Occipital lobe (tissue), 2 donors: ENCODE results near the gene ASCL4. TPM values are rescaled to one million over a fixed set of nuclear protein-coding genes. Genes with fewer than 3 reads are reported as not detected.
A peak's percentile ranks its signal among the peaks of the same experiment; 100 is the strongest.

Experiments used
- DNase-seq: peaks from one replicate; lab custom pipeline; 2025; lab: John Stamatoyannopoulos, UW
- total RNA-seq: library from RNA; depleted of rRNA; stranded (reverse); fragments of >200 nt; gene quantifications from one replicate; pipeline ENCODE4 v1.2.3, GENCODE V29; 2014

ASCL4 gene
- total RNA-seq, 1 donor from 2014 or later: not detected

DNA sequence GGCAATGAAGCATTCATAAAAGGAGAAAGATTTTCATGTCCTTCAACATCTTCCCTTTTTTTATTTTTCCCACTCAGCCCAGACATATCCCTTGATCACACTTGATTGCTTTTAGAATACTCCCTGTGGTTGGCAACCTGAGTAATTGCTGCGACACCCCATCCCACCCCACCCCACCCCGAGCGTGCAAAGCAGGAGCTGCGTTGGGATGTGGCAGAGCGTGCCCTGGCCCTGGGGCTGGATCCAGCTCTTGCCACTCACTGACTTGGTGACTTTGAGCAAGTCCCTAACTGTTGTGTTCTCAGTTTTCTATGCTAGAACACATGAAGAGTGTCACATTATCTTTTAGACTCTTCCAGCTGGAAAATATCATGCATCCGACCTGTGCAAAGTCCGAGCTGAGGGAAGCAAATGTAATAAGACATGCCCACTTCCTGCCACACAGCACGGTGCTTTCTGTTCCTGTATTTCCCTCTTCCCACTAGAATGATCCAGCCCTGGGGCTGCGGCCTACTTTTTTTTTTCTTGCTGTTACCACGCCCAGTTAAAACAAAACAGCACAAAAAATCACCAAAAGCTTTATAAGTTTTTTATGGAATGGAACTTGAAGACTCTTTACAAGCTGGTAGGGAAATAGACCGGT, 4.0 kb downstream of the ASCL4 start:
- no peak for DNase-seq

DNA sequence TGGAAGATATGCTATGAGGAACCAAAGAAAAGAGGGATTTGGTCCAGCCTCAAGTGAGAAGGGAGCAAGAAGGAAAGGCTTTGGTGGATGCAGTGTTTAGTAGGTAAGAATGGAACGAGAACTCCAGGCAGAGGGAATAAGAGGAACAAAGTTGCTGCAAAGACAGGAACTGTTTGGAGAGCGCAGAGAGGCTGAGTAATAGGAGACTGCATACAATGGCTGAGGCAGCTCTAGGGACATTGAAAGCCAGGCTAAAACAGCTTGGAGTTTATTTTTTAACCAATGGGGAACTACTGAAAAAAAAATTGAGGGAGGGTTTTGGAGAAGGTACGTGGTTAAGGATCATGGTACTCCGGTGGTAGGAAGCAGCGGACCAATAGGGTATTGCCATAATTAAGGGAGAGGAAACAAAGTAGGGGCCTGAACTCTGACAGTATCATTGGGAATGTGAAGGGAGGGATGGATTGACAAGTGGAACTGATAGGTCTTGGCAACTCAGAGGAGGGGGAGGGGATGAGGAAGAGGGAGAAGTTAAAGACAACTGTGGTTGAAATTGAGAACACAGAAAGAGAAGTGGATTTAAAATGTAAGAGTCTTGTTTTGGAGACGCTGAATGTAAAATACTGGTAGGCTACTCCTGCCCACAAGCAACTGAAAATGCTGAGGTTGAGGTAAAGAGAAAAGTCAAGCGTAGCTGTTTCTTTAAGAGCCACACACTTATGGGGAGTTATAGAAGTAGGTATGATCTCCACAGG, 4.8 kb downstream of the ASCL4 start:
- no peak for DNase-seq

DNA sequence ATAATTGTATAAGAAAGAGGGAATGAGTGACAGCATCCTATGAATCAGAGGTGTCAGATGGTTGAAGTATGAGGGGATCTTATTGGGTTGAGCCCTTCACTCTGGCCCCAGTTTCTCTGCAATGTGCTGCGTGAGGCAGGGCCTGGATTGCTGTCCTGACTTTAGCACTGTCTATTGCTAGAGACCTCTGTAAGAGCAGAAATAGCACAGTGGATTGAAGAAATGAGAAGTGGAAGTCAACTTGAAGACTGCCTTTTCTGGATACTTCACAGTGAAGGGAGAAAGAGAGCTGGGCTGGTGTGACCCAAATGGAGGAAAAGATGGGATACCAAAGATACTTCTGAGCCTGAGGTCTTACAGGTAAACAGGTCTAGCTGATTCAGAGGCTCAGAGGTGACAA, 5.8 kb downstream of the ASCL4 start:
- DNase-seq: no peak

DNA sequence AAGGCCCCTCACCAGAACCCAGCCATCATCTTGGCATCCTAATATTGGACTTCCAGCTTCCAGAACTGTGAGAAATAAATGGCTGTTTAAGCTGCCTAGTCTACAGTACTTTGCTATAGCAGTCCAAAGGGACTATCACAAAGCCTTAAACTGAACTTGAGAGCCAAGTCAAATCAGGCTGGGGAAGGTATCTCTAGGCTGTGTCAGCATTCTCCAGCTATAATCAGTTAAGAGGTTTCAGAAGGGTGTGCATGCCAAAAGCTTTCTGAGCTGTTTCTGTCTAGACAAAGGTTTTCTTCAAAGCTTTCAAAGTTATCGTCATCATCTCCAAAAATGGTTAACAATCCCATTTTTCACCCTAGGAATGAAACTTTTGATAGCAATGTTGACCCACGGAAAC, 7.6 kb downstream of the ASCL4 start:
- no peak for DNase-seq

DNA sequence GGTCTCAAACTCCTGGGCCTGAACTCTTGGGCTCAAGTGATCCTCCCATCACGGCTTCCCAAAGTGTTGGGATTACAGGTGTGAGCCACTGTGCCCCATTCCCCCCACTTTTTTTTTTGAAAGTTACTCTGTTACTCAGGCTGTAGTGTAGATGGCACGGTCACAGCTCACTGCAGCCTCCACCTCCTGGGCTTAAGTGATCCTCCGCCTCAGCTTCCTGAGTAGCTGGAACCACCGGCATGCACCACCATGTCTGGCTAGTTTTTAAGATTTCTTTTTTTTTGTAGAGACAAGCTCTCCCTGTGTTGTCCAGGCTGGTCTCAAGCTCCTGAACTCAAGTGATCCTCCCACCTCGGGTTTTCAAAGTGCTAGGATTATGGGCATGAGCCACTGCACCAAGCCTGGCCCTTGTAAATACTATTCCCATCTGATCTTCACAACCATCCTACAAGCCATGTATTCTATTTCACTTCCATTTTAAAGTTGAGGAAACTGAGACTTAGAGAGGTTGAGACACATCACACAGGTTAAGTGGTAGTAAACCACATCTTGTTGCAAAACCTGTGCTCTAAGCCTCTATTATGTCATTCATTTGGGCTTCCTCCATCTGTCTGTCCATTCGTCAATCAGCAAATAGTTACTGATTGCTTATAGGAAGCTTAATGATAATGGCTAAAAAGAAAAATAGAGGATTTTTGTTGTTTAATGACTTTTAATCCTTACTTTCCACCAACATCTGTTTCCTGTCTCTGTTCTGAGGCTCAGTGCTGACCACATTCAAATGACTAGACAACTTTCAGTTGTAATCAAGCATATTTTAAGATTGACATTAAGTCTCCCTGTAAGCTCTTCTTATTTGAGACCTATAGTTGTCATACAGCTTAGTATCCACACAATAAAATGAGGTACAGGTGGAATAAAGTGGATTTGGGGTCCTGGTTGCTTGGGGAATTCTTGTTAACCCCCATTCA, 9.2 kb downstream of the ASCL4 start:
- no peak for DNase-seq

DNA sequence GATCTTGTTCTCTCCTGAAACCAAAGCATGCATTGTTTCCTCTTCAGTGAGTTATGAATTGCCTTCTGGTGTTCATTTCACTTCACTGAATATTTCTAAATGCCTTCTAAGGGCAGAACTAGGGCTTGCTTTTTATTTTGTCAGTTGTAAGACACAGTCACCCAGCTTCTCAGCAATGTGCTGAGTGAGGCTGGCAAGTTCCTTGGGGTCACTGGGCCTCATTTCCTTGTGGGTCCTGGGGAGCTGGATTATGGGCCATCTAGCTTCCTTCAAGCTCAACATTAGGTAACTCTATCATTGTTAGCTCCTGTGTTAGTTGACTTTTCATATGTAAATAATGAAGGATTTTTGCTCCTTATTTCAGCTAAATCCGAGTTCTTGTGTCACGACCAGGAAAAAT, 13.8 kb downstream of the ASCL4 start:
- DNase-seq: no peak

DNA sequence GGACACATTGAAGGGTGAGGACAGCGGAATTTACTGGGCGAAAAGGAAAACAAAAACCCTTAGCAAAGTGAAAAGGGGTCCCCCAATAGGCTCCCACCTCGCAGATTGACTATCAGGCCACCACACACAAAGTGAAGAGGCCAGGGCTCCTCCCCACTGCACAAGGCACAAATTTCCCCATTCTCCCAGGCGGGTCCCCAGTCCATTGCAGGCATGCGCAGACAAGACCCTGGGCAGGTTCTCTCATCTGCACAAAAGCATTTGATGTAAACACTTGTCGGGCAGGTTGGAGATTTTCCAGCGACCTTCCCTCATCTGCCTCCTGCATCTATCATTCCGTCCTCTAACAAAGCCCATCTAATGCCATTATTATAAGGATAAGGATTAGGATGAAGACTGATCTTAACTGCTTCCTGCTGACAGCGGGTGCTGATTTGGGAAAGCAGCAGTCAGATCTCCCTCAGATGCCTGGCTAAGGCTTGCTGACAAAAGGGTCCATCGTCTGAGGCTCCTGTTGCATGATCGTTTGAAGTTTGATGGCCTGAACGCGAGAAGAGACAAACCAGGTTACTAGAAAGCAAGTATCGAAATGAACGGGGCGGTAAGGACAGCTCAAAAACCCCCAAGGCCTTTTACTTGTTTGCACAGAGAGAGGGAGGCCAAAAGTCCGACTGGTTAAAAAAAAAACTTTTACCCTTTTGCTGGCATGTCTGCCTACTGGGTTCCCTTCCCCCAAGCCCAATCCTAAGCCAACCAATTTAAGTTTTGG, 14.4 kb downstream of the ASCL4 start:
- DNase-seq: no peak

DNA sequence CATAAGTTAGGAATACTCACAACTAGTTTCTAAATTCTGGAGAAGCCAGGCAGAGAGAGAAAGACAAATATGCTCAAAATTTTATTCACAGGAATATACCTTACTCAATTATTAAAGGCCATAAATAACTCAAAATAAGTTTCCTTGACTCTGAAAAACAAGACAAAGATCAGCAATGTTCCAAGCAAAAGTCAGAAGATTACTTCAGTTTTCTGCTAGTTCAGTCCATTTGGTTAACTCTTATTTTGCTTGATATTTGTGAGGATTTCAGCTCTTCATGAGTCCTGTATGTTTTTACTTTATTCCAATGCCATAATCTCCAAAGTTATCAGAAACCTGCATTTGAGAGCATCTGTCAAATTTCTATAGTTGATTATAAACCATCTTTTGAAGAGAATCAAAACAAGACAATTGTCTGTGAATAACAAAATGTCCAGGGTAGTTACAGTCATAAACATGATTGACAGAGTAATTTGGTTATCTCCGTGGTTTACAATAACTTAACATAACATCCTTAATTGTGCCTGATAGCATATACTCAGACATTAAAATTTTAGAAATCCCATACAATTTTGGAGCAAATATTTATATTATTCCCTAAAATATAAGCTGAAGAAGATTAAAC, 17.1 kb downstream of the ASCL4 start:
- DNase-seq: no peak

DNA sequence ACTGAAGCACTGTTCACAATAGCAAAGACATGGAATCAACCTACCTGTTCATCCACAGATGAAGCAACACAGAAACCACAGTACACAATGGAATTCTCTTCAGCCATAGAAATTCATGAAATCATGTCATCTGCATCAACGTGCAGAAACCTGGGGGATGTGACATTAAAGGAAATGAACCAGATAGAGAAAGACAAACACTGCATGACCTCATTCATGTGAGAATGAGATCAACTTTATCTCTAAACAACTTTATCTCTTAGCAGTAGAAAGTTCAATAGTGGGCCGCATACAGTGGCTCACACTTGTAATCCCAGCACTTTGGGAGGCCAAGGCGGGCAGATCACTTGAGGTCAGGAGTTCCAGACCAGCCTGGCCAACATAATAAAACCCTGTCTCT, 19.9 kb downstream of the ASCL4 start:
- DNase-seq: no peak

DNA sequence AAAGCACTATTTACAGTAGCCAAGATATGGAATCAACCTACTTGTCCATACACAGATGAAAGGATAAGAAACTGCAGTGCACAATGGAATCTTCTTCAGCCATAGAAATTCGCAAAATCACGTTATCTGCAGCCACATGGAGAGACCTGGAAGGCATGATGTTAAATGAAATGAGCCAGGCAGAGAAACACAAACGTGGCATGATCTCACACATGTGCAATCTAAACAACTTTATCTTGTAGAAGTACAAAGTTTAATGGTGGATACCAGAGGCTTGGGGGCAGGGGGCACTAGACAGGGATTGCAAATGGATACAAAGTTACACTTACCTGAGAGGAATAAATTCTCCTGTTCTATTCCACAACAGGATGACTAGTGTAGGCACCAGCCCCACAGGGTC, 24.1 kb downstream of the ASCL4 start:
- no peak for DNase-seq

DNA sequence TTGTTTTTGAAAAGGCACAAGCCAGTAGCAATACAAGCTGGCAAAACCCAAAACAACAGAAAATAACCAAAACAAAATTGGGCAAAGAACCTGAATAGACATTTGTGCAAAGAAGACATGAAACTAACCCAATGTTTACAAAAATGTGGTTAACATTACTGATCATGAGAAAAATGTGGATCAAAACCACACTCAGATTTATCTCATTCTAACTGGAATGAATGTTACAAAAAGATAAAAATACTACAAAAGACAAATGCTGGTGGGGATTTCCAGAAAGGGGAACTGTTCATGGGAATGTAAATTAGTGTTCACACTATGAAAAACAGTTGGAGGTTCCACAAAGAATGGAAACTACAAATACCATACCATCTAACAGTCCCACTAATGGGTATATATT, 26.6 kb downstream of the ASCL4 start:
- no peak for DNase-seq

DNA sequence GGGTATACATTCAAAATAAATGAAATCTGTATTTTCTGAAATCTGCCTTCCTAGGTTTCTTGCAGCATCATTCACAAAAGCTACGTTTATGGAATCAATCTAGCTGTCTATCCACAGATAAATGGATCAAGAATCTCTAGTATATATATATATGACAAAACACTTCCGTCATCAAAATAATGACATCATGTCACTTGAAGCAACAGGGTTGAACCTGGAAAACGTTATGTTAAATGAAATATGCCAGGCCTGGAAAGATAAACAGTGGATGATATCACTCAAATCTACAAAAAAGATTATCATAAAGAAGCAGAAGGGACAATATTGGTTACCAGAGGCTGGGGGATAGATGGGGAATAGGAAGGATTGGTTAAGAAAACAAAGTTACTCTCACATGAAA, 28.6 kb downstream of the ASCL4 start:
- no peak for DNase-seq

DNA sequence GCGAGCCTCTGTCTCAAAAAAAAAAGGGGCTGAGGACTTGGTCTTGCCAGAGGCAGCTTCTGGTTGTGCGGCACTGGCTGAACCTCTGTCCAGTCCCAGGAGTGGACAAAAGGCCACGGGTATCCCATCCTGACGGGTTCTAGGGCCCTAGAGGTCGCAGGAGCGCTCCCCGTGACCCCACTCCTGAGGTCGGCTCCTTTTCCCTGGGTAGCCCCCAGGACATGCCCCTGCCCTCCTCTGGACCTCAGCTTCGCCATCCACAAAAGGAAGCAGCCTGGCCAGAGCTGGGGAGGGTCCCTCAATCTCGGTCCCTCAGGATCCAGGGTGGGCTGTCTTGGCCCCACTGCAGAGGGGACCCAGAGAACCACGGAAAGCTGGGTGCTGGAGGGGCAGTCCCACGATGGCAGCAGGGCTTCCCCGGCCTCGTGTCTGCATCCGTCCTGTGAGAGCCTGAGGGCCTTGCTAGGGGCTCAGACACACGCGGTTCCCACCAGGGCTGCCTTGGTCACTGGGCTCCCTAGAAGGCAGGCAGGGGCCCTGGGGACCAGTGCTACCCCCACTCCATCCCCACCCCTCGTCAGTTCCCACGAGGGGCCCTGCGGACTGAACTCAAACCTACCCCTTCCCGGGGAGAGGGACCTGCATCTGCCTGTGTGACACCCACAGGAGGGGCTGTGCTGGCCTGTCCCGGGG, 31.1 kb downstream of the ASCL4 start:
- no peak for DNase-seq

DNA sequence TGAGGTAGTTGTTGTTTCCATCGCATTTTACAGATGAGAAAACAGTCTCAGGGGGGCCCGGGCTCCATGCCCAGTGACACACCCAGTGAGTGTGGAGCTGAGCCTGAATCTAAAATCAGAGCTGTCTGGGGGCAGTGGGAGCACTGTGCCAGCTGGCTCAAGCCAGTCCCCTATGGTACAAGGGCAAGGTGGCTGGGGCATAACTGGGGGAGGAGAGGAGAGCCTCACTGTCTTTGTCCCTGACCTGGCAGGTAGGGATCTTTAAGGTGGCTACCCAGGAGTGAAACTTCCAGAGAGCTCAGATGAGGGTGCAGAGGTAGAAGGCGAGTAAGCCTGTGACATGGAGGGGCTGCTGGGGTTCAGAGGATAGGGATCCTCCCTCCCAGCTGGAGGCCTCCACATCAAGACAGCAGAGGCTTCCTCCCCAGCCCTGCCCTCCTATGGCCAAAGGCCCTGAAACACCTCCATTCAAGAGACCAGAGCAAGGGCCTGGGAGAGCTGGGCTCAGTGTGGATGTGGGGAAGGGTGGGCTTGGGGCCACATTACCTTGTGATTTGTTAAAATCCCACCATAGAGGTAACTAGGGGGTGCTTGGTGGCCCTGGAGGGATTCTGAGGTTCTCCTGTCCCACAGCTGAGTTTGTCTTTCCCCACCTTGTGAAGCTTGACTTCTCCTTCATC, 33.1 kb downstream of the ASCL4 start:
- DNase-seq: no peak

DNA sequence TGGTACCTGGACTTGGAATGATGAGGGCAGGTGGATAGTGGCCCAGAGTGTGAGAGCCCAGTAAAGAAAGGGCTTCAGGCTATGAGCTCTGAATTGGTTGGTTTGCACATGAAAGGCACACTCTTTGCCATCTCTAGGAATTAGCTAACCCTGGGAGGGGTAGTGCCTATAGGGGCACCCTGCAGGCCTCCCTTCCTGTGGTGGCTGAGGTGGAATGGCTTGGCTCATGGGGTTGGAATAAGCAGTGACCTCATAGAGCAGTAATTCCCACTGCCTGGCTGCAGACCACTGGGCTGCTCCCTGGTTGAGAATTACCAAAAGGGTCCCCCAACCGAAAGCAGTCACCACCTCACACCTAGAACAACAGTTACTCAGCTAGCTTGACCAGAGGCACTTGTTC, 42.7 kb downstream of the ASCL4 start:
- no peak for DNase-seq

DNA sequence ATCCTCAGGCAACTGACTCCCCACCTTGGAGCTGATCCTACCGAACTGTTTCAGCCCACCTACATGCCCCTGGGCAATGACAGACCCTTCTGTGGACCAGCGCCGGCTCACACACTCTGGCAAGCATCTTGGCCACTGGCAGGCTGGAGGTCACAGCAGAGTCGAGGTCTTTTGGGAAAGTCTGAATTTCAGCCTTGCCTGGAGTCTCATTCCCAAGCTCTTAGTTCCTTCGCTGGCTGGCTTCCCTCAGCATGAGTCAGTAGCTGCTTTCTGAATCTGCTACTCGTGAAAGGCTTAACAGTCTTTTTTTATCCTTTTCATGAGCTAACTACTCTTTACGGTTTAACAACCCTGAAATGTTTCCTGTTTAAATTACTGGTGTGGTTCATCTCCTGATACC, 44.5 kb downstream of the ASCL4 start:
- DNase-seq: peak; percentile 29

DNA sequence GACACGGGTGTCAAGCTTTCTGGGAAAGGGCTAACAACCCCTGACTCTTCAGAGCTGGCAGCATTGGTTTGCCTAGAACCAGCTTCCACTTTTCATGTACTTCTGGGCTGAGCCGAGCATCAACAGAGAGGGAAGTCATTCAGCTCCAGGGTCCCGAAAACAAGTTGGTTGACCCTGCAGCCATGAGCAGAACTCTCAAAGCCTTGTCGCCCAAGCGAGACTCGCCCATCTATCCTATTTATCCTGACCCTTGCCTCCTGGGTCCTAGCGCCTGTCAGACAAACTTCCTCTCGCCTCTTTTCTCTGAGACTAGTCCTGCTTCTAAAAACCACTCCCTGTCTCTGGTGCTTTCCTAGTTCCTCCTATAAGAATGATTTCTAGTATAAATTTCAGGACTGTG, 47.9 kb downstream of the ASCL4 start:
- DNase-seq: no peak
